ENCODE data around the gene SLC15A3.

SLC15A3 gene

GRCh38 chr11:60978546-60979380 lies 26.8 kb upstream of the SLC15A3 start:
- H3K27ac ChIP-seq: peak overlapping the region in 10 of 21 experiments; percentile 20 to 77 (median 50)

GRCh38 chr11:60977836-60978235 lies 25.9 kb upstream of the SLC15A3 start:
- H3K4me3 ChIP-seq: no peak overlapping the region
- H3K27ac ChIP-seq: peak overlapping the region in 7 of 21 experiments; percentile 28 to 77 (median 59)

More at GRCh38 chr11:60978546-60979380, 26.8 kb upstream of the SLC15A3 start:
- no peak overlapping the region for H3K4me3 ChIP-seq

DNA sequence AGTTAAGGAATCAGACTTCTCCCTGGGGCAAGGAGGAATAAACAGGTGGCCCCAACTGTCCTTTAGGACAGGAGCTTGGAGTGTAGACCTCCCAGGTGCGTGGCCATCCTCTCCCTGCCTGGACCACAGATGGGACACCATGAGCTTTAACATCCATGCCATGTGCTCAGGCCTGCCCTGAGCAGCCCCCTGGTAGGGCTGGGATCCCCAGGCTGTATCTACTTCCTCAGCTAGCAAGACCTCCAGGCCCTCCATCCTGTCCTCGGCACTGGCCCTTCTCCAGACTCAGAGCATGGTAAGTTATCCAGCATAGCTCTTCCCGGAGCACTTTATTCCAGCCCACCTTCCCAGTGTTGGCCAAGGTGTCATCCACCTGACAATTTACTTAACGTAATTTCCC lies 25.2 kb upstream of the SLC15A3 start:
- no peak overlapping the region for H3K4me3 ChIP-seq
- peak overlapping the region in 3 of 21 experiments; percentile 22 to 77 (median 63) for H3K27ac ChIP-seq

GRCh38 chr11:60974726-60975125 lies 22.8 kb upstream of the SLC15A3 start:
- H3K27ac ChIP-seq: peak overlapping the region in 13 of 21 experiments; percentile 19 to 96 (median 58)
- H3K4me3 ChIP-seq: peak overlapping the region in 2 of 7 experiments; percentile 38 to 44

- peak overlapping the region in 2 of 7 experiments; percentile 38 to 44 for H3K4me3 ChIP-seq
- H3K27ac ChIP-seq: peak overlapping the region in 17 of 21 experiments; percentile 19 to 96 (median 52)
Measured at GRCh38 chr11:60974316-60974715, 22.3 kb upstream of the SLC15A3 start.

DNA sequence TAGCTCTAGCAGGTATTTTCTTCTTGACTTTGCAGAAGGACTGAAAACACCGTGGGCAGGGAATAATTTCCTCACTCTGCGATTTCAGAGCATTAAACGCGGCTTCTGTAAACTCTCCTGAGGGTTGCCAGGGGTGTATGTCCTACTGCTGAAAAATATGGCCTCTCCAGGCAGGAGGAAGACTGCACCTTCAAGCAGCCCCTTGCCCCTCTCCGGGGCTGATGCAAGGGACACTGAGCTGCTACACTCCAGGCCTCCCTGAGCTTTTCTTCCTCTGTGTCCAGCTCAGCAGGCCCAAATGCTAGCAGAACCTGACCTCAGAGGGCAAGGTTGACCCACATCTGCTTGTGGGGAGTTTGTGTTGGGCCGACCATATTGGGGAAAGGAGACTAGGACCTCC lies 21.7 kb upstream of the SLC15A3 start:
- Histone ChIP-seq H3K27ac (peak overlapping the region in 17 of 21 experiments; percentile 19 to 96 (median 52)), H3K4me3 (peak overlapping the region in 3 of 7 experiments; percentile 14 to 44 (median 38))

- Histone ChIP-seq H3K27ac (peak overlapping the region in 17 of 21 experiments; percentile 8 to 96 (median 67)), H3K4me3 (peak overlapping the region; percentile 8 to 44 (median 26))
Measured at GRCh38 chr11:60972182-60973030, 20.4 kb upstream of the SLC15A3 start.

DNA sequence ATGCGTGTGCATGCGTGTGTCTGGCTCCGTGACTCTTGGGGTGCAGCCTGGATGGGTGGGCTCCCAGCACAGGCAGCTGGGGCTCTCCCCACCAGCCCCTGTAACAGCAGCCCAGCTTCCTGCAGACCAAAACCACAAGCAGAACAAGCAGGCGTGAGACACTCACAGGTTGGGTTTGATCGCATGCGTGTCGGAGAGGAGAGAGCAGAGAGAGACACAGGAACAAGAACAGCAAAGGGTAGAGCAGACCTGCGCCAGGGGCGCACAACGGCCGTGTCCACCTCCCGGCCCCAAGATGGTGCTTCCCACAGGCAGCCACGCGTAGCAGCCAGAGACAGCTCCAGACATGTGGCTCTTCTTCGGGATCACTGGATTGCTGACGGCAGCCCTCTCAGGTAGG lies 19.5 kb upstream of the SLC15A3 start, which contains the start of gene CD6:
CD6 (plus strand) TSS at position 161 of the 400 bp plus-strand sequence; CDS start at position 347, 186 bp downstream.
- Histone ChIP-seq H3K27ac (peak within 1 kb of the TSS in 17 of 21 experiments; percentile 8 to 96 (median 67)), H3K4me3 (peak within 1 kb of the TSS; percentile 8 to 44 (median 26))

DNA sequence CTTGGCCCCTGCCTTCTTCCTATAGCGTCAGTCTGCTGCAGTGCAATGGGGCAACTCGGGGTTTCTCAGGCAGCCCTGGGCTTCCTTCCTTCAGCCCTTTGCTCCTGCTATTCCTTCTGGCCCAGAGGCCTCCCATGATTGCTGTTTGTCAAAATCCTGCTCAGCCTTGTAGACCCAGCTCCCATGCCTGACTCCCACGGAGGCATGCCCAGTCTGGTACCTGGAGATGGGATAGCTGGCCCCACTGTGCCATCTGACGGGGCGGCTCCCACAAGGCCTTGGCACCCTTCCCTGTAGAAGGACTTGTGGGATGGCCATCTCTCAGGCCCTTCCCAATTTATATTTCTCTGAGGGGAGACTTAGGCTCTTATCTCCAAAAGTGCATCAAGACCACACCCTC lies 18.9 kb upstream of the SLC15A3 start:
- peak overlapping the region in 2 of 21 experiments; percentile 85 to 96 for H3K27ac ChIP-seq

GRCh38 chr11:60970369-60970774 lies 18.4 kb upstream of the SLC15A3 start:
- Histone ChIP-seq H3K4me3 (no peak overlapping the region), H3K27ac (peak overlapping the region in 1 of 21 experiments; percentile 96)

More for the DNA sequence above, 18.9 kb upstream of the SLC15A3 start:
- H3K4me3 ChIP-seq: peak overlapping the region in 1 of 7 experiments; percentile 44

DNA sequence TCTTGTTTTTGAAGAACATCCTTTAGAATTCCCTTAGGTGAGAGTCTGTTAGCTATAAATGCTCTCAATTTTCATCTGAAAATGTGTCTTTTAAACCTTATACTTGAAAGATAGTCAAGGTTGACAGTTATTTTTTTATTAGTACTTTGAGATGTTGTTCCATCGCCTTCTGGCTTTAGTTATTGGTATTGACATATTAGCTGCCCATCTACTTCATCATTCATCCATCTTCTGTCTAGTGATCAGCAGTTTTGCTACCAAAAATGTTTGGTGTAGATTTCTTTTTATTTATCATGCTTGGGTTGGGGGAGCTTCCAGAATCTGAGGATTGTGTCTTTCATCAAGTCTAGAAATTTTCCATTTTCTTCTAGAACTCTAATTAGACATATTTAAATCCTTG lies 16.2 kb upstream of the SLC15A3 start:
- Histone ChIP-seq H3K4me3 (no peak overlapping the region), H3K27ac (no peak overlapping the region)

DNA sequence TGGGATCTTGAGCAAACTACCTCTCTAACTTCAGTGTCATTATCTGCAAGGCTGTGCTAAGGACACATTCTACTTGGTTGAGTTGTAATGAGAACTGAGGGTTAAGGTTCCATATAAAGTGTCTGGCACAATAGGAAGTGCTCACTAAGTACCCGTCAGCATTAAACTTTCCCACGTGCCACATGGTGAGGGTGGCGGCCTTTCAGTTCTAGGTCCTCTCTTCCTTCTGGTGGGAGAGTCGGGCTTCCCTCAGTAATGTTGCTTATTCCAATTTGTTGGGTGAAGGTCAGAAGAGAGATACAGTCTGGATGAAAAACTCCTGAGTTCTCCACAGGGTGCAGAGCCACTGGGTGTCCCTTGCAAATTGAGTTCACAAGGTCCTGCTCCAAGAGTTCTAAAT lies 14.9 kb upstream of the SLC15A3 start:
- H3K4me3 ChIP-seq: no peak overlapping the region
- H3K27ac ChIP-seq: no peak overlapping the region

DNA sequence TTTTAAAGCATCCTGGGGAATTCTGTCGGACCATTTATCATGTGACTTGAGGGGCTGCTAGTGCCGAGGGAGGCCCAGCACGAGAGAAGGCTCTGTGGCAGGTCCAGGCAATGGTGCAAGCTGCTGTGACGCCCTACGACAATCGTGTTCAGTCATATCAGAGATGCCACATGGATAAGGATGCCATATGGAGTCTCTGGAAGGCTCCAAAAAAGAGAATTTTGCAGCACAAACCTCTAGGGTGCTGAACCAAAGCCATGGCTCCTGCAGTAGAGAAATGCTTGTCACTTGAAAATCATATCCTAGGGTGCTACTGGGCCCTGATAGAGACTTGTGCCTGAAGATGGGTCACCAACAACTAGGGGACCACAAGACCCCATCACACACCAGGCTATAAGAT lies 12.8 kb upstream of the SLC15A3 start:
- Histone ChIP-seq H3K27ac (no peak overlapping the region), H3K4me3 (no peak overlapping the region)

GRCh38 chr11:60960405-60960804 lies 8.4 kb upstream of the SLC15A3 start:
- H3K27ac ChIP-seq: no peak overlapping the region
- H3K4me3 ChIP-seq: no peak overlapping the region

- H3K4me3 ChIP-seq: no peak overlapping the region
- no peak overlapping the region for H3K27ac ChIP-seq
Measured at GRCh38 chr11:60959431-60959830, 7.5 kb upstream of the SLC15A3 start.

DNA sequence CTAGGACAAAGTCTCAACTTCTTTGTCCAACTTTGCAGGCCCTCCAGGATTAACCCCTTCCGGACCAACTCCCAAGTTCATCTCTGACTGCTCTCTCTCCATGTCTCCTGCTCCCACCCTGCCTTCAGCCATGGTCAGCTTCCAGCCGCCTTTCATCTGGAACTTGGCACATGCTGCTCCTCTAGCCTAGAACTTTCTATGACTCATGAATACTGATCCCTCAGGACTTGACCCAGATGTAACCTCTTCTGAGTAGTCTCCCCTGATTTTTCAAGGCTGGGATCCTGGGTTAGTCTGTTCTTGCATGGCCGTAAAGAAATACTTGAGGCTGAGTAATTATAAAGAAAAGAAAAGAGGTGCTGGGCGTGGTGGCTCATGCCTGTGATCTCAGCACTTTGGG lies 5.2 kb upstream of the SLC15A3 start:
- Histone ChIP-seq H3K4me3 (no peak overlapping the region), H3K27ac (no peak overlapping the region)

GRCh38 chr11:60955571-60955970 lies 3.6 kb upstream of the SLC15A3 start:
- Histone ChIP-seq H3K27ac (no peak overlapping the region), H3K4me3 (no peak overlapping the region)

DNA sequence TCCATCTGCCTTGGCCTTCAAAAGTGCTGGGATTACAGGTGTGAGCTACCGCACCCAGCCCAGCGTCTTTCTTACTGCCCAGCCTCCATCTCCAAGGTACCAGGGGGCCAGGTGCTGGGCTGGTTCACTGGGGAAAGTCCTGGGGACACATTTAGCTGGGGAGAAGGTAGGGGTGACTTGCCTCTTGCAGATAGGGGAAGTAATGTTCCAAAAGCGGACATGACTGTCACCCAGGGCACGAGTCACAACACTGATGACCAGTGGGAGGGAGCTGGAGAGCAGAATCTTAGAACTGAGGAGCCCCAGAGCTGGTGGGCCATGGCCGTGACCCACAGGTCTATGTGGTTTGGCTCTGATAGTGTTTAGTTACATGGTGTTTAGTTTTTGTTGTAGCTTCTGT lies 2.4 kb upstream of the SLC15A3 start:
- H3K27ac ChIP-seq: peak overlapping the region in 2 of 21 experiments; percentile 30 to 44
- H3K4me3 ChIP-seq: no peak overlapping the region

DNA sequence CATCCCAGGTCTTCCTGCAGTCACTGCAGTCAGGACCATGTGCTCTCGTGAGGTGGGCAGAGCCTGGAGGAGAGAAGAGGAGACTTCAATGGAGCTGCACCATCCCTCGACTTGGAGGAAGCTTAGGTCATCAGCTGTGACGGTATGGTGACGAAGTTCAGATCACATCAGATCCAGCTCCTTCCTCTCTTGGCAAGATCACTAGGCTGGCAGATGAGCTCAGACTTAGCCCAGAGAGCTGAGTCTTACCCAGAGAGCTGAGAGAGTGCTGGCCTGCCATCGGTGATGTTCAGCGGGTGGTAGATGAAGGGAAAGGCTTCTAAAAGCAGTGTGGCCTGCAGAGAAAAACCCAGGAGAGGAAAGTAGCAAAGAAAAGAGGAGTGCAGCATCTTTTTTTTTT lies 1.8 kb upstream of the SLC15A3 start:
- no peak overlapping the region for H3K4me3 ChIP-seq
- peak overlapping the region in 4 of 21 experiments; percentile 8 to 92 (median 90) for H3K27ac ChIP-seq

GRCh38 chr11:60952742-60953170 lies 780 bp upstream of the SLC15A3 start:
- Histone ChIP-seq H3K27ac (peak overlapping the region in 20 of 21 experiments; percentile 49 to 93 (median 86)), H3K4me3 (peak overlapping the region in 6 of 7 experiments; percentile 28 to 45 (median 34))
